IMR-90 (cell line): ENCODE measurements around the gene ERBB4. TPM values are rescaled to one million over a fixed set of nuclear protein-coding genes. Genes with fewer than 3 reads are reported as not detected.

Source experiments
- ATAC-seq: fragments of 200-7000 bp; cut with Tn5 transposase; 2 replicates; pipeline ENCODE4 v1.9.1; 2020; ENCODE audit warnings: low read depth, mild to moderate bottlenecking, moderate library complexity
- BruUV-seq: library from RNA; stranded (reverse); fragments of 400-500 nt; replicated peaks from 2 replicates; lab custom pipeline; 2021; lab: Mats Ljungman, UMichigan
- CTCF ChIA-PET: fragments of 300-600 bp; formaldehyde crosslinking; extraction: SDS; loops from one replicate; lab custom pipeline; 2021; ENCODE audit warnings: antibody characterized with exemption; lab: Yijun Ruan, JAX
- POLR2A ChIA-PET: fragments of 300-600 bp; sonication (Branson Sonifier 250); formaldehyde crosslinking; loops from one replicate; lab custom pipeline; 2022; ENCODE audit warnings: antibody characterized with exemption; ENCODE audit not compliant: unreplicated experiment; lab: Charles Lee
- DNase-seq: peaks from one replicate; pipeline ENCODE4 v3.0.0; 2013
- H2AFZ ChIP-seq: replicated peaks from 2 replicates; pipeline ENCODE3; 2013; ENCODE audit warnings: low read length, mild to moderate bottlenecking; ENCODE audit not compliant: poor library complexity
- H2AK5ac ChIP-seq: 2 replicates; pipeline ENCODE4 v1.6.1; 2013; ENCODE audit warnings: low read depth, low read length, inconsistent platforms
- H2AK9ac ChIP-seq: replicated peaks from 2 replicates; pipeline ENCODE3; 2013; ENCODE audit warnings: mild to moderate bottlenecking, low read depth, low read length, moderate library complexity; ENCODE audit not compliant: poor library complexity
- H2BK120ac ChIP-seq: 2 replicates; pipeline ENCODE4 v1.6.1; 2013; ENCODE audit warnings: low read depth, low read length, inconsistent platforms
- H2BK15ac ChIP-seq: 3 replicates; pipeline ENCODE4 v1.6.1; 2013; ENCODE audit warnings: low read depth, low read length, inconsistent platforms
- H2BK20ac ChIP-seq: 2 replicates; pipeline ENCODE4 v1.6.1; 2013; ENCODE audit warnings: low read depth, mild to moderate bottlenecking, inconsistent platforms, low read length, moderate library complexity
- H2BK5ac ChIP-seq: 2 replicates; pipeline ENCODE4 v1.6.1; 2013; ENCODE audit warnings: mild to moderate bottlenecking, low read depth, low read length, inconsistent platforms; ENCODE audit not compliant: poor library complexity, severe bottlenecking
- H3K14ac ChIP-seq: replicated peaks from 2 replicates; pipeline ENCODE4 v1.6.1; 2013; ENCODE audit warnings: low read depth, low read length, inconsistent platforms
- H3K18ac ChIP-seq: 2 replicates; pipeline ENCODE4 v1.6.1; 2013; ENCODE audit warnings: low read depth, low read length, control low read depth
- H3K23ac ChIP-seq: 2 replicates; pipeline ENCODE4 v1.6.1; 2013; ENCODE audit warnings: low read depth, low read length, inconsistent platforms
- H3K27ac ChIP-seq: 2 replicates; pipeline ENCODE4 v1.5.1; 2013; ENCODE audit warnings: mild to moderate bottlenecking, control low read depth, low read length; ENCODE audit not compliant: insufficient read depth
- H3K27me3 ChIP-seq: 2 replicates; pipeline ENCODE4 v1.6.1; 2013; ENCODE audit warnings: low read length; ENCODE audit not compliant: control insufficient read depth, insufficient read depth
- H3K36me3 ChIP-seq: 2 replicates; pipeline ENCODE4 v1.6.1; 2013; ENCODE audit warnings: low read length, mixed read lengths; ENCODE audit not compliant: control insufficient read depth, insufficient read depth
- H3K4ac ChIP-seq: 2 replicates; pipeline ENCODE4 v1.6.1; 2013; ENCODE audit warnings: low read depth, low read length, inconsistent platforms
- H3K4me1 ChIP-seq: 2 replicates; pipeline ENCODE4 v1.6.1; 2013; ENCODE audit warnings: low read length, mixed read lengths; ENCODE audit not compliant: control insufficient read depth, insufficient read depth
- H3K4me2 ChIP-seq: 2 replicates; pipeline ENCODE4 v1.6.1; 2013; ENCODE audit warnings: low read depth, mild to moderate bottlenecking, control low read depth, low read length, moderate library complexity
- H3K4me3 ChIP-seq: 2 replicates; pipeline ENCODE4 v1.5.1; 2013; ENCODE audit warnings: low read depth, mild to moderate bottlenecking, control low read depth, low read length, moderate library complexity; ENCODE audit not compliant: insufficient read depth
- H3K56ac ChIP-seq: 2 replicates; pipeline ENCODE4 v1.6.1; 2013; ENCODE audit warnings: low read length, inconsistent platforms; ENCODE audit not compliant: insufficient read depth; ENCODE audit errors: extremely low read depth
- H3K79me1 ChIP-seq, 2 experiments: 2 replicates each; pipeline ENCODE4 v1.6.1; 2013; ENCODE audit warnings: low read length in 2 of 2, inconsistent platforms in 1 of 2, low read depth in 1 of 2
- H3K9ac ChIP-seq: 2 replicates; pipeline ENCODE4 v1.6.1; 2013; ENCODE audit warnings: low read depth, low read length, control low read depth
- H3K9me1 ChIP-seq: 2 replicates; pipeline ENCODE4 v1.6.1; 2013; ENCODE audit warnings: low read length, inconsistent platforms; ENCODE audit not compliant: insufficient read depth
- H3K9me3 ChIP-seq: 2 replicates; pipeline ENCODE4 v1.6.1; 2013; ENCODE audit warnings: low read length; ENCODE audit not compliant: control insufficient read depth, insufficient read depth
- H4K20me1 ChIP-seq: 2 replicates; pipeline ENCODE4 v1.6.1; 2013; ENCODE audit warnings: low read length, inconsistent platforms; ENCODE audit not compliant: insufficient read depth
- H4K5ac ChIP-seq: 2 replicates; pipeline ENCODE4 v1.6.1; 2013; ENCODE audit warnings: mild to moderate bottlenecking, low read depth, low read length, control low read depth
- H4K8ac ChIP-seq, 2 experiments: 2 replicates each; pipeline ENCODE4 v1.6.1; 2013; ENCODE audit warnings: low read depth in 2 of 2, low read length in 2 of 2, control low read depth in 1 of 2, inconsistent platforms in 1 of 2
- H4K91ac ChIP-seq: 2 replicates; pipeline ENCODE4 v1.6.1; 2013; ENCODE audit warnings: low read depth, low read length, inconsistent platforms; ENCODE audit not compliant: insufficient read depth
- BHLHE40 ChIP-seq: fragments of 150-350 bp; IDR thresholded peaks from 2 replicates; pipeline ENCODE4 v1.6.1; 2016; ENCODE audit warnings: mild to moderate bottlenecking, low read depth, low read length
- CEBPB ChIP-seq: IDR thresholded peaks from 2 replicates; pipeline ENCODE4 v1.6.1; 2012; ENCODE audit warnings: low read depth, low read length, improper control_type of control experiment
- CHD1 ChIP-seq: IDR thresholded peaks from 2 replicates; pipeline ENCODE4 v1.6.1; 2012; ENCODE audit warnings: low read depth, low read length, improper control_type of control experiment
- FOS ChIP-seq: fragments of 150-350 bp; IDR thresholded peaks from 2 replicates; pipeline ENCODE4 v1.6.1; 2016; ENCODE audit warnings: low read depth, low read length
- MAZ ChIP-seq: IDR thresholded peaks from 2 replicates; pipeline ENCODE4 v1.6.1; 2012; ENCODE audit warnings: low read depth, mild to moderate bottlenecking, low read length, improper control_type of control experiment, moderate library complexity, borderline replicate concordance
- MXI1 ChIP-seq: IDR thresholded peaks from 2 replicates; pipeline ENCODE4 v1.6.1; 2012; ENCODE audit warnings: low read depth, mild to moderate bottlenecking, low read length, moderate library complexity, borderline replicate concordance
- NFE2L2 ChIP-seq: fragments of 150-350 bp; IDR thresholded peaks from 2 replicates; pipeline ENCODE4 v1.6.1; 2016; ENCODE audit warnings: low read depth, mild to moderate bottlenecking, low read length
- RCOR1 ChIP-seq: IDR thresholded peaks from 2 replicates; pipeline ENCODE4 v1.6.1; 2012; ENCODE audit warnings: mild to moderate bottlenecking, low read length, improper control_type of control experiment; ENCODE audit not compliant: insufficient replicate concordance
- SMC3 ChIP-seq: fragments of 150-350 bp; IDR thresholded peaks from 2 replicates; pipeline ENCODE4 v1.6.1; 2016; ENCODE audit warnings: low read depth, mild to moderate bottlenecking, antibody characterized with exemption, low read length, moderate library complexity
- WGBS, 2 experiments: methylation state at CpG; one replicate each; pipeline versions ENCODE4 v1.1.5 to v1.1.7; 2013; ENCODE audit warnings: missing lambda C conversion rate in 2 of 2; ENCODE audit not compliant: insufficient read length in 1 of 2; ENCODE audit errors: extremely low coverage in 2 of 2; 5-methylcytosine and 5-hydroxymethylcytosine counted together
- dilution Hi-C: fragments of 300-500 bp; cut with HindIII; formaldehyde crosslinking; loops from one replicate; pipeline ENCODE4 v1.14.3; 2018; ENCODE audit warnings: low sequenced_read_pairs; ENCODE audit not compliant: unreplicated experiment
- in situ Hi-C: fragments of 300-500 bp; cut with MboI; formaldehyde crosslinking; loops from 3 replicates; pipeline ENCODE4 v1.14.3; 2019; ENCODE audit warnings: low sequenced_read_pairs, inconsistent platforms, mixed read lengths
- intact Hi-C: fragments of 100-400 bp; cut with micrococcal nuclease; formaldehyde crosslinking; loops from 2 replicates; pipeline ENCODE4 v1.10.0; 2022
- polyA plus RNA-seq, 3 experiments: library from polyadenylated mRNA; depleted of rRNA; stranded (reverse); fragments of >200 nt; gene quantifications; 2 replicates each; pipeline ENCODE4 v1.2.3, GENCODE V29; 2012; ENCODE audit warnings: low replicate concordance in 1 of 3
- total RNA-seq: library from RNA; depleted of rRNA; stranded (reverse); fragments of >200 nt; gene quantifications from 2 replicates; pipeline ENCODE4 v1.2.3, GENCODE V29; 2012
- TF ChIP-seq, protein P1 (sequence below): conservative IDR thresholded peaks from 2 replicates; pipeline ENCODE4 v1.5.1; 2012; ENCODE audit warnings: mild to moderate bottlenecking, low read depth, low read length, improper control_type of control experiment
- TF ChIP-seq, protein P2 (sequence below): fragments of 150-350 bp; IDR thresholded peaks from 2 replicates; pipeline ENCODE4 v1.6.1; 2016; ENCODE audit warnings: low read depth, mild to moderate bottlenecking, low read length, moderate library complexity, borderline replicate concordance

Gene ERBB4
- total and polyA plus RNA-seq, 2 of the 4 experiments (the other 2 are of a cell fraction) = not detected

DNA sequence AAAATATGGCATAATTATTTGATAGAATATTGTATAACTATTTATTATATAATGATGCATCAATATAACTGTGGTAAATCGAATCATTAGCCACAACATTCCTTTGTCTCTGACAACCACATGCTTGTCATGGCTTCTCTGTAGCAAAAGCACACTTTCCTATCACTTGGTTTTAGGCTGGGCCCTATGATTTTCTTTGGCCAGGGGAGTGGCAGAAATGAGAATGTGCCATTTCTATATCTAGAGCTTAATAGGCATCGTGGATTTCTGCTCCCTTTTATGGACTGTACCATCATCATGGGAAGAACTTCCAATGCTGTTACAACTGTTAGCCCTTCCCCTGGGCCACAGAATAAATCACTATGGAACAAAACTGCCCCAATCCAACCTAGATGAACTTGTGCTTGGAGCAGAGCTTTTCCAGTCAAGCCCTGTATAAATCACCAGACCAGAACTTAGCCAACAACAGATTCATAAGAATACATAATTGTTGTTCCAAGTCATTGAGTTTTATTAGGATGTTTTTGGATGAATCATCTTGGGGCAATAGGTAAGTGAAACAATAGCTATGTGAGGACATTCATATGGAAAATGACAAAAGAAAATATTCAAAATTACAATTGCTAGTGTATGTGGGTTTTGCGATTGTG, 715.8 kb downstream of the ERBB4 start:
- in situ Hi-C loops = no loop called here
- CTCF ChIA-PET = no interaction called here
- Histone ChIP-seq H4K20me1 (no peaks in the 10 kb centered on the region), H3K9me1 (no peaks in the 10 kb centered on the region), H3K9ac (no peak overlapping the region), H2BK120ac (no peak overlapping the region), H3K4me2 (no peak overlapping the region), H3K23ac (no peak overlapping the region), H2AK5ac (no peak overlapping the region), H4K5ac (no peak overlapping the region), H4K8ac (no peak overlapping the region), H3K56ac (no peak overlapping the region), H3K4me3 (no peak overlapping the region), H2BK15ac (no peak overlapping the region), H3K36me3 (no peaks in the 10 kb centered on the region), H3K14ac (no peak overlapping the region), H2AK9ac (no peak overlapping the region), H3K27me3 (no peaks in the 10 kb centered on the region), H2AFZ (no peak overlapping the region), H3K9me3 (no peaks in the 10 kb centered on the region), H2BK5ac (no peak overlapping the region), H3K18ac (no peak overlapping the region), H3K4ac (no peak overlapping the region), H4K91ac (no peak overlapping the region), H3K79me1 (no peaks in the 10 kb centered on the region), H3K27ac (no peak overlapping the region), H3K4me1 (no peaks in the 10 kb centered on the region), H2BK20ac (no peak overlapping the region)
- dilution Hi-C loops = no loop called here
- POLR2A ChIA-PET = no interaction called here
- intact Hi-C loops = no loop called here
- BruUV-seq = no TSS peak
- 60% methylated on average over 1 of the region's 3 CpGs; no CpG with 5 or more reads in 1 of the 2 experiments for WGBS, 2 experiments
- no peak for ATAC-seq
- DNase-seq = no peak
- TF ChIP-seq CHD1 (no peak), SMC3 (no peak), FOS (no peak), NFE2L2 (no peak), MXI1 (no peak), BHLHE40 (no peak), RCOR1 (no peak), MAZ (no peak), CEBPB (no peak)
- TF ChIP-seq, protein P1, sequence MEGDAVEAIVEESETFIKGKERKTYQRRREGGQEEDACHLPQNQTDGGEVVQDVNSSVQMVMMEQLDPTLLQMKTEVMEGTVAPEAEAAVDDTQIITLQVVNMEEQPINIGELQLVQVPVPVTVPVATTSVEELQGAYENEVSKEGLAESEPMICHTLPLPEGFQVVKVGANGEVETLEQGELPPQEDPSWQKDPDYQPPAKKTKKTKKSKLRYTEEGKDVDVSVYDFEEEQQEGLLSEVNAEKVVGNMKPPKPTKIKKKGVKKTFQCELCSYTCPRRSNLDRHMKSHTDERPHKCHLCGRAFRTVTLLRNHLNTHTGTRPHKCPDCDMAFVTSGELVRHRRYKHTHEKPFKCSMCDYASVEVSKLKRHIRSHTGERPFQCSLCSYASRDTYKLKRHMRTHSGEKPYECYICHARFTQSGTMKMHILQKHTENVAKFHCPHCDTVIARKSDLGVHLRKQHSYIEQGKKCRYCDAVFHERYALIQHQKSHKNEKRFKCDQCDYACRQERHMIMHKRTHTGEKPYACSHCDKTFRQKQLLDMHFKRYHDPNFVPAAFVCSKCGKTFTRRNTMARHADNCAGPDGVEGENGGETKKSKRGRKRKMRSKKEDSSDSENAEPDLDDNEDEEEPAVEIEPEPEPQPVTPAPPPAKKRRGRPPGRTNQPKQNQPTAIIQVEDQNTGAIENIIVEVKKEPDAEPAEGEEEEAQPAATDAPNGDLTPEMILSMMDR = no peak
- TF ChIP-seq, protein P2, sequence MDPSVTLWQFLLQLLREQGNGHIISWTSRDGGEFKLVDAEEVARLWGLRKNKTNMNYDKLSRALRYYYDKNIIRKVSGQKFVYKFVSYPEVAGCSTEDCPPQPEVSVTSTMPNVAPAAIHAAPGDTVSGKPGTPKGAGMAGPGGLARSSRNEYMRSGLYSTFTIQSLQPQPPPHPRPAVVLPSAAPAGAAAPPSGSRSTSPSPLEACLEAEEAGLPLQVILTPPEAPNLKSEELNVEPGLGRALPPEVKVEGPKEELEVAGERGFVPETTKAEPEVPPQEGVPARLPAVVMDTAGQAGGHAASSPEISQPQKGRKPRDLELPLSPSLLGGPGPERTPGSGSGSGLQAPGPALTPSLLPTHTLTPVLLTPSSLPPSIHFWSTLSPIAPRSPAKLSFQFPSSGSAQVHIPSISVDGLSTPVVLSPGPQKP = no peak
